ENCODE results near the gene NTRK1.

GRCh38 chr1:156841295-156841855 is 19.3 kb upstream of the NTRK1 start:
- TF ChIP-seq POLR2A (IDR thresholded peaks at IDR 0.05) (no peak), CTCF (IDR thresholded peaks at IDR 0.05) (no peak)
